D341Med (cell line): ENCODE data around the gene TRPV4.
A peak's percentile ranks its signal among the peaks of the same experiment; 100 is the strongest.

Experiments
- DNase-seq: peaks from one replicate; pipeline ENCODE4 v3.0.0; 2012; ENCODE audit warnings: low spot score

Gene TRPV4

GRCh38 chr12:109777544-109777943 is 55.7 kb downstream of the TRPV4 start:
- no peak for DNase-seq

GRCh38 chr12:109776624-109777023 is 56.6 kb downstream of the TRPV4 start:
- DNase-seq: no peak

- peak; percentile 87 for DNase-seq
These were observed 57.9 kb downstream of the TRPV4 start for GRCh38 chr12:109775172-109775881.

- DNase-seq: no peak
These were observed 59.7 kb downstream of the TRPV4 start for GRCh38 chr12:109773384-109774011.

GRCh38 chr12:109772622-109773321 is 60.4 kb downstream of the TRPV4 start:
- DNase-seq: peak; percentile 17

GRCh38 chr12:109771746-109772621 is 61.2 kb downstream of the TRPV4 start:
- peak; percentile 32 for DNase-seq

- peak; percentile 15 for DNase-seq
These were observed 62.1 kb downstream of the TRPV4 start for GRCh38 chr12:109770861-109771670.

- DNase-seq: peak; percentile 13
These were observed 62.9 kb downstream of the TRPV4 start for GRCh38 chr12:109770104-109770860.

GRCh38 chr12:109768901-109769670 is 64.1 kb downstream of the TRPV4 start:
- DNase-seq: peak; percentile 30

- peak; percentile 30 for DNase-seq
These were observed 65.0 kb downstream of the TRPV4 start for GRCh38 chr12:109767991-109768900.

- peak; percentile 18 for DNase-seq
These were observed 65.7 kb downstream of the TRPV4 start for GRCh38 chr12:109767456-109767855.

- peak; percentile 14 for DNase-seq
These were observed 66.9 kb downstream of the TRPV4 start for GRCh38 chr12:109766251-109766778.

- DNase-seq: peak; percentile 15
These were observed 67.8 kb downstream of the TRPV4 start for GRCh38 chr12:109765446-109765810.

GRCh38 chr12:109764776-109765445 is 68.3 kb downstream of the TRPV4 start:
- DNase-seq: peak; percentile 26

- DNase-seq: peak; percentile 32
These were observed 69.1 kb downstream of the TRPV4 start for GRCh38 chr12:109764123-109764522.

GRCh38 chr12:109763201-109763841 is 69.9 kb downstream of the TRPV4 start:
- no peak for DNase-seq

- no peak for DNase-seq
These were observed 70.5 kb downstream of the TRPV4 start for GRCh38 chr12:109762673-109763191.
